MCF 10A (cell line): ENCODE measurements around the gene AIRE. TPM values are rescaled to one million over a fixed set of nuclear protein-coding genes. Genes with fewer than 3 reads are reported as not detected.

Experiments used
- BruUV-seq: library from RNA; stranded (reverse); fragments of 400-500 nt; replicated peaks from 2 replicates; lab custom pipeline; 2021; lab: Mats Ljungman, UMichigan
- CTCF ChIA-PET: fragments of 300-600 bp; sonication (Branson Sonifier 250); formaldehyde crosslinking; extraction: SDS; loops from one replicate; lab custom pipeline; 2021; ENCODE audit warnings: antibody characterized with exemption, inconsistent platforms; lab: Yijun Ruan, JAX
- POLR2A ChIA-PET: fragments of 300-600, 350-650 bp; sonication (Branson Sonifier 250); formaldehyde crosslinking; extraction: SDS; loops from one replicate; lab custom pipeline; 2020; ENCODE audit warnings: antibody characterized with exemption, inconsistent platforms; lab: Yijun Ruan, JAX
- DNase-seq: peaks from one replicate; pipeline ENCODE4 v3.0.0-alpha.2; 2018; ENCODE audit not compliant: unreplicated experiment
- H3K27ac Mint-ChIP-seq: one replicate; pipeline ENCODE4 v1.8.0; 2022; ENCODE audit warnings: mild to moderate bottlenecking, low read depth, mixed read lengths; ENCODE audit not compliant: unreplicated experiment
- H3K27me3 Mint-ChIP-seq: one replicate; pipeline ENCODE4 v1.8.0; 2022; ENCODE audit warnings: mixed read lengths; ENCODE audit not compliant: insufficient read depth, unreplicated experiment
- H3K36me3 Mint-ChIP-seq: one replicate; pipeline ENCODE4 v1.8.0; 2022; ENCODE audit warnings: mild to moderate bottlenecking, moderate library complexity, mixed read lengths; ENCODE audit not compliant: insufficient read depth, unreplicated experiment
- H3K4me1 Mint-ChIP-seq: one replicate; pipeline ENCODE4 v1.8.0; 2022; ENCODE audit warnings: mixed read lengths; ENCODE audit not compliant: insufficient read depth, unreplicated experiment
- H3K4me3 Mint-ChIP-seq: one replicate; pipeline ENCODE4 v1.8.0; 2022; ENCODE audit warnings: mild to moderate bottlenecking, moderate library complexity, mixed read lengths; ENCODE audit not compliant: unreplicated experiment
- H3K9me3 Mint-ChIP-seq: one replicate; pipeline ENCODE4 v1.8.0; 2022; ENCODE audit warnings: mixed read lengths; ENCODE audit not compliant: unreplicated experiment
- CTCF ChIP-seq: fragments of 200-600 bp; IDR thresholded peaks from one replicate; pipeline ENCODE4 v1.8.0; 2022; ENCODE audit warnings: antibody characterized with exemption, mild to moderate bottlenecking; ENCODE audit not compliant: unreplicated experiment
- intact Hi-C: fragments of 100-400 bp; cut with micrococcal nuclease; formaldehyde crosslinking; loops from 2 replicates; pipeline ENCODE4 v1.14.1; 2022
- total RNA-seq: library from RNA; stranded (reverse); gene quantifications from 2 replicates; pipeline ENCODE4 v1.2.3, GENCODE V29; 2022

The AIRE gene
- total RNA-seq, 1 experiment from 2014 or later: not detected

GRCh38 chr21:44265734-44266270, 19.9 kb upstream of the AIRE start:
- DNase-seq: no peak
- CTCF ChIA-PET: no interaction called here
- peaks cover 5% of the 10 kb centered on the region for H3K27me3 Mint-ChIP-seq
- no peaks in the 10 kb centered on the region for H3K4me1 Mint-ChIP-seq
- H3K4me3 Mint-ChIP-seq: no peak overlapping the region
- TF ChIP-seq CTCF: no peak
- H3K36me3 Mint-ChIP-seq: no peaks in the 10 kb centered on the region
- no TSS peak for BruUV-seq
- intact Hi-C loops: no loop called here
- POLR2A ChIA-PET: no interaction called here
- H3K9me3 Mint-ChIP-seq: no peaks in the 10 kb centered on the region
- H3K27ac Mint-ChIP-seq: no peak overlapping the region

GRCh38 chr21:44267655-44268142, 18.0 kb upstream of the AIRE start:
- peak; percentile 14 for DNase-seq
- H3K36me3 Mint-ChIP-seq: no peaks in the 10 kb centered on the region
- intact Hi-C loops: no loop called here
- H3K27me3 Mint-ChIP-seq: no peaks in the 10 kb centered on the region
- POLR2A ChIA-PET: interaction anchor here (0.9 to 1.0 kb wide), 2 partner anchors 22 to 32 kb away, joined by 3 read pairs; partner anchors contain the start of gene PFKL
- H3K4me3 Mint-ChIP-seq: no peak overlapping the region
- peak; percentile 21 for TF ChIP-seq CTCF
- CTCF ChIA-PET: interaction anchor here (0.5 to 1.9 kb wide), 3 partner anchors 9 to 186 kb away, joined by 3 to 6 read pairs (median 3); no protein-coding TSS in a partner anchor
- H3K27ac Mint-ChIP-seq: no peak overlapping the region
- no peaks in the 10 kb centered on the region for H3K9me3 Mint-ChIP-seq
- H3K4me1 Mint-ChIP-seq: no peaks in the 10 kb centered on the region
- BruUV-seq: no TSS peak

DNA sequence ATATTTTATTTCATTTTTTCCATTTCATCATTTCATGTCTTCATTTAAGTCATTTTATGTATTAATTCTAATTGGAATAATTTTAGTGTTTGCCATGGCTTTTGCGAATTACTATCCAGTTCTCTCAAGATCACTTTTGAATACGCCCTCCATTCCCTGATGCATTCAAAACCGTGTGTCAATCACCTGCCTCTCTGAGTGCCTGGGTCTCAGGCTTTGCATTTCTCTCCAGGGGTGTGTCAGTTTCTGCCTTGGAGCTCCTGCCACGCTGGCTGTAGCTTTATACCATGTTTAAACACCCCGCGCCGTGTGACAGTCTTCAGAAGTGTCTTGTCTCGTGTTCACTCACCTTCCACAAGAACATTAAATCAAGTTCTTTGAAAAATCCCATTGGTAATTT, 16.6 kb upstream of the AIRE start:
- H3K36me3 Mint-ChIP-seq: no peaks in the 10 kb centered on the region
- DNase-seq: no peak
- no peak overlapping the region for H3K4me3 Mint-ChIP-seq
- H3K27me3 Mint-ChIP-seq: peaks cover 12% of the 10 kb centered on the region
- TF ChIP-seq CTCF: no peak
- H3K4me1 Mint-ChIP-seq: no peaks in the 10 kb centered on the region
- ChIA-PET POLR2A (interaction anchor here (0.6 to 1.0 kb wide), 3 partner anchors 14 to 872 kb away, joined by 3 to 4 read pairs (median 3); partner anchors contain the start of gene PFKL), CTCF (interaction anchor here (1.9 kb wide), 1 partner anchor 10 kb away, joined by 6 read pairs; no protein-coding TSS in a partner anchor)
- no peak overlapping the region for H3K27ac Mint-ChIP-seq
- H3K9me3 Mint-ChIP-seq: no peaks in the 10 kb centered on the region
- intact Hi-C loops: no loop called here
- no TSS peak for BruUV-seq

- intact Hi-C loops: no loop called here
- Mint-ChIP-seq H3K4me1 (no peaks in the 10 kb centered on the region), H3K4me3 (no peak overlapping the region), H3K9me3 (no peaks in the 10 kb centered on the region), H3K27ac (no peak overlapping the region), H3K36me3 (no peaks in the 10 kb centered on the region), H3K27me3 (peaks cover 31% of the 10 kb centered on the region)
- no TSS peak for BruUV-seq
- CTCF ChIA-PET: no interaction called here
- TF ChIP-seq CTCF: no peak
- DNase-seq: no peak
- POLR2A ChIA-PET: no interaction called here
Observed at GRCh38 chr21:44271558-44272283, 14.0 kb upstream of the AIRE start.
